Activated CD4-positive, alpha-beta memory T cell treated with anti-CD3 and anti-CD28 coated beads for 36 hours (primary cell): Measurements from ENCODE around the gene SLC13A5. TPM values are rescaled to one million over a fixed set of nuclear protein-coding genes. Genes with fewer than 3 reads are reported as not detected.

Source experiments
- CTCF ChIA-PET: fragments of 350-600 bp; sonication (Branson Sonifier 250); formaldehyde crosslinking; loops from one replicate; lab custom pipeline; 2021; ENCODE audit warnings: antibody characterized with exemption, inconsistent platforms; lab: Charles Lee
- POLR2A ChIA-PET: fragments of 350-600 bp; sonication (Branson Sonifier 250); formaldehyde crosslinking; loops from one replicate; lab custom pipeline; 2021; ENCODE audit warnings: antibody characterized with exemption; lab: Charles Lee
- DNase-seq: peaks from one replicate; pipeline ENCODE4 v3.0.0-alpha.2; 2020
- H3K27ac Mint-ChIP-seq: one replicate; pipeline ENCODE4 v1.8.0; 2021; ENCODE audit warnings: mixed read lengths
- H3K27me3 Mint-ChIP-seq: one replicate; pipeline ENCODE4 v1.8.0; 2021; ENCODE audit warnings: mixed read lengths
- H3K36me3 Mint-ChIP-seq: one replicate; pipeline ENCODE4 v1.8.0; 2021; ENCODE audit warnings: mixed read lengths
- H3K4me1 Mint-ChIP-seq: one replicate; pipeline ENCODE4 v1.8.0; 2021; ENCODE audit warnings: low read depth, mixed read lengths
- H3K4me3 Mint-ChIP-seq: one replicate; pipeline ENCODE4 v1.8.0; 2021; ENCODE audit warnings: mild to moderate bottlenecking, mixed read lengths
- H3K9me3 Mint-ChIP-seq: one replicate; pipeline ENCODE4 v1.8.0; 2021; ENCODE audit warnings: mixed read lengths
- intact Hi-C: fragments of 100-400 bp; cut with micrococcal nuclease; formaldehyde crosslinking; loops from one replicate; pipeline ENCODE4 v1.15.1; 2023
- microRNA-seq: library from miRNA; unstranded; fragments of <30 nt; microRNA quantifications from one replicate; pipeline ENCODE4 v1.2.0, GENCODE V29; 2022; ENCODE audit warnings: borderline number of aligned reads, borderline microRNAs expressed, borderline replicate concordance
- total RNA-seq, 2 experiments: library from RNA; stranded (reverse); gene quantifications; one replicate each; pipeline ENCODE4 v1.2.3, GENCODE V29; 2021

SLC13A5 gene
- total RNA-seq, 2 experiments from 2014 or later: not detected

- ChIA-PET CTCF (interaction anchor here (1.0 to 2.3 kb wide), 3 partner anchors 11 to 114 kb away, joined by 3 to 10 read pairs (median 3); partner anchors contain the start of genes C17orf100, MED31 and XAF1), POLR2A (interaction anchor here (0.6 to 4.6 kb wide), 5 partner anchors 9 to 489 kb away, joined by 3 to 28 read pairs (median 3); partner anchors contain the start of genes C17orf100 and MED31)
- intact Hi-C loops: loop anchor here (2.0 to 5.0 kb wide), 4 partner anchors 63 to 1154 kb away; partner anchors contain the start of genes DERL2, MIS12, NLRP1 and PIMREG
- DNase-seq: peak; percentile 96
- Mint-ChIP-seq H3K4me3 (peak within 1 kb of the TSS; percentile 90), H3K27ac (peak within 1 kb of the TSS; percentile 95), H3K9me3 (no peaks in the 10 kb centered on the region), H3K27me3 (no peaks in the 10 kb centered on the region), H3K36me3 (peaks cover 27% of the 10 kb centered on the region), H3K4me1 (peaks cover 59% of the 10 kb centered on the region)
Measured at GRCh38 chr17:6640536-6641246, 72.5 kb downstream of the SLC13A5 start, which contains the start of the genes KIAA0753 and TXNDC17. KIAA0753 (minus strand) TSS chr17:6640711; CDS start chr17:6635103, 5,608 bp downstream. TXNDC17 (plus strand) TSS chr17:6641060; CDS start chr17:6641083, 23 bp downstream.

- Mint-ChIP-seq H3K4me1 (peaks cover 54% of the 10 kb centered on the region), H3K27me3 (no peaks in the 10 kb centered on the region), H3K27ac (peak overlapping the region; percentile 95), H3K4me3 (peak overlapping the region; percentile 90), H3K9me3 (no peaks in the 10 kb centered on the region), H3K36me3 (peaks cover 25% of the 10 kb centered on the region)
- ChIA-PET CTCF (interaction anchor here (1.0 to 1.7 kb wide), 3 partner anchors 10 to 167 kb away, joined by 3 to 8 read pairs (median 5); no protein-coding TSS in a partner anchor), POLR2A (interaction anchor here (0.6 to 4.6 kb wide), 3 partner anchors 11 to 18 kb away, joined by 3 to 28 read pairs (median 3); partner anchors contain the start of genes C17orf100 and MED31)
- DNase-seq: peak; percentile 45
- intact Hi-C loops: loop anchor here (2.0 to 5.0 kb wide), 4 partner anchors 63 to 1153 kb away; partner anchors contain the start of genes DERL2, MIS12, NLRP1 and PIMREG
Measured at GRCh38 chr17:6639586-6640535, 73.3 kb downstream of the SLC13A5 start.

- Mint-ChIP-seq H3K4me3 (peak overlapping the region; percentile 90), H3K27ac (no peak overlapping the region), H3K36me3 (peaks cover 24% of the 10 kb centered on the region), H3K4me1 (peaks cover 46% of the 10 kb centered on the region), H3K27me3 (no peaks in the 10 kb centered on the region), H3K9me3 (no peaks in the 10 kb centered on the region)
- DNase-seq: no peak
- intact Hi-C loops: no loop called here
- ChIA-PET POLR2A (interaction anchor here (1.0 to 4.6 kb wide), 2 partner anchors 12 to 18 kb away, joined by 3 to 28 read pairs; partner anchors contain the start of genes C17orf100 and MED31), CTCF (interaction anchor here (0.8 to 1.7 kb wide), 3 partner anchors 11 to 365 kb away, joined by 3 to 8 read pairs (median 5); no protein-coding TSS in a partner anchor)
Measured at GRCh38 chr17:6639014-6639585, 74.1 kb downstream of the SLC13A5 start.

GRCh38 chr17:6638046-6638908, 74.9 kb downstream of the SLC13A5 start:
- CTCF ChIA-PET: interaction anchor here (0.8 to 1.7 kb wide), 2 partner anchors 165 to 366 kb away, joined by 3 to 8 read pairs; no protein-coding TSS in a partner anchor
- H3K27ac Mint-ChIP-seq: no peak overlapping the region
- peaks cover 38% of the 10 kb centered on the region for H3K4me1 Mint-ChIP-seq
- POLR2A ChIA-PET: interaction anchor here (4.6 kb wide), 1 partner anchor 13 kb away, joined by 28 read pairs; the partner anchor contains the start of genes C17orf100 and MED31
- peaks cover 25% of the 10 kb centered on the region for H3K36me3 Mint-ChIP-seq
- DNase-seq: no peak
- intact Hi-C loops: no loop called here
- H3K9me3 Mint-ChIP-seq: no peaks in the 10 kb centered on the region
- H3K27me3 Mint-ChIP-seq: no peaks in the 10 kb centered on the region
- peak overlapping the region; percentile 90 for H3K4me3 Mint-ChIP-seq

- H3K27me3 Mint-ChIP-seq: no peaks in the 10 kb centered on the region
- no peak overlapping the region for H3K27ac Mint-ChIP-seq
- peaks cover 28% of the 10 kb centered on the region for H3K36me3 Mint-ChIP-seq
- no peaks in the 10 kb centered on the region for H3K9me3 Mint-ChIP-seq
- intact Hi-C loops: no loop called here
- no peak for DNase-seq
- POLR2A ChIA-PET: no interaction called here
- CTCF ChIA-PET: no interaction called here
- peaks cover 29% of the 10 kb centered on the region for H3K4me1 Mint-ChIP-seq
- no peak overlapping the region for H3K4me3 Mint-ChIP-seq
Measured at GRCh38 chr17:6637458-6637840, 75.7 kb downstream of the SLC13A5 start.

- Mint-ChIP-seq H3K27ac (no peak overlapping the region), H3K4me3 (no peak overlapping the region), H3K27me3 (no peaks in the 10 kb centered on the region), H3K4me1 (peaks cover 24% of the 10 kb centered on the region), H3K9me3 (no peaks in the 10 kb centered on the region), H3K36me3 (peaks cover 32% of the 10 kb centered on the region)
- ChIA-PET POLR2A (no interaction called here), CTCF (interaction anchor here (0.7 kb wide), 1 partner anchor 41 kb away, joined by 3 read pairs; no protein-coding TSS in a partner anchor)
- intact Hi-C loops: no loop called here
- no peak for DNase-seq
Measured at GRCh38 chr17:6636616-6637457, 76.3 kb downstream of the SLC13A5 start.

- H3K36me3 Mint-ChIP-seq: peaks cover 31% of the 10 kb centered on the region
- no peaks in the 10 kb centered on the region for H3K27me3 Mint-ChIP-seq
- H3K27ac Mint-ChIP-seq: no peak overlapping the region
- H3K9me3 Mint-ChIP-seq: no peaks in the 10 kb centered on the region
- H3K4me1 Mint-ChIP-seq: peaks cover 24% of the 10 kb centered on the region
- CTCF ChIA-PET: interaction anchor here (0.7 to 1.0 kb wide), 2 partner anchors 12 to 40 kb away, joined by 3 read pairs; no protein-coding TSS in a partner anchor
- no peak for DNase-seq
- POLR2A ChIA-PET: no interaction called here
- intact Hi-C loops: no loop called here
- H3K4me3 Mint-ChIP-seq: no peak overlapping the region
Measured at GRCh38 chr17:6636105-6636504, 77.1 kb downstream of the SLC13A5 start.

Small RNA genes within 50 kb of the gene (microRNA-seq; reads per million reads assigned to microRNA genes)
- gene MIR4520-1 (not detected), gene MIR4520-2 (not detected)

Other genes starting within 250 kb of the SLC13A5 start
- under 1 TPM; 0.41 to 0.48 TPM for gene PITPNM3, start 156.8 kb downstream of the SLC13A5 start, total RNA-seq
- 10 to 100 TPM; 14.2 to 14.7 TPM for gene KIAA0753, start 72.7 kb downstream of the SLC13A5 start, total RNA-seq
- gene TXNDC17, start 72.3 kb downstream of the SLC13A5 start, total RNA-seq: 100 to 1,000 TPM; 107 to 123 TPM
- 10 to 100 TPM; 22.6 to 25.9 TPM for gene MED31, start 61.8 kb downstream of the SLC13A5 start, total RNA-seq
- gene C17orf100, start 61.6 kb downstream of the SLC13A5 start, total RNA-seq: 1 to 10 TPM; 1.5 to 1.8 TPM
- gene XAF1, start 42.7 kb upstream of the SLC13A5 start, total RNA-seq: 10 to 100 TPM; 26.8 to 27.4 TPM
- not detected for gene FBXO39, start 62.8 kb upstream of the SLC13A5 start, total RNA-seq
- not detected for gene TEKT1, start 118.4 kb upstream of the SLC13A5 start, total RNA-seq